GM19043 (cell line): ENCODE measurements around the gene TMC2.

ENCODE experiments used
- ATAC-seq: cut with Tn5 transposase; IDR thresholded peaks from one replicate; pipeline ENCODE4 v1.9.1; 2021; ENCODE audit warnings: low read depth; ENCODE audit not compliant: unreplicated experiment

TMC2 gene

GRCh38 chr20:2576317-2576727 lies 39.9 kb downstream of the TMC2 start:
- ATAC-seq = no peak

- no peak for ATAC-seq
Observed at GRCh38 chr20:2578475-2579192, 42.3 kb downstream of the TMC2 start.

DNA sequence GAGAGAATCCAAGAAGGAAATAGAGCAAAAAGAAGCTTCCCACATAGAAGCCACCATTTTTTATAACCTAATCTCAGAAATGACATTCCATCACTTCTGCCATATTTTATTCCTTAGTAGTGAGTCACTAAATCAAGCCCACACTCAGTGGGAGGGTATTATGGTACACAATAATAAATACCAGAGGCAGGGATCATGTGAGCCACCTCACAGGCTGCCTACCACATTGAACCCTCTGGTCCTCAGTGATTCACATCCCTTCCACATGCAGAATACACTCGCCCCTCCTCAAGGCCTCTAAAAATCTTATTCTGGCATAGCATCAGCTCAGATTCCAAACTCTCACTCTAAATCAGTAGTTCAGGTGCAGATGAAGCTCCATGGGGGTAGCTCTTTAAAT lies 49.4 kb downstream of the TMC2 start:
- no peak for ATAC-seq

DNA sequence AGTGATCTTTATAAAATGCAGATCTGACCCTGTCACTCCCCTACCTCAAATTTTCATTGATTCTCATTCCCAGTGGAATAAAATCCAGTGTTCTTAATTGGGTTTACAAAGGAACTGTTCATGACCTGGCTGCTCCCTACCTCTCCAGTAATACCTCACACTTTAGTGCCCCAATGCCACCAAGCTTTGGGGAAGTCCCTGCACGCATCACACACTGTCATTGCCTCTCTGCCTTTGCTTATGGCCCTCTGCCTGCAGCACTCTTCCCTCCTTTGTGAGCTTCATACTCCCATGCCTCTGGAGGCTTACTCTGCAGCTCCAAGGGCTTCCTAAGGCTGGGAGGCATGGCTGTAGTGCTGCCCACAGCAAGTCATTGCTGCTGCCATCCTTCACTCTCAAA lies 57.4 kb downstream of the TMC2 start:
- no peak for ATAC-seq

GRCh38 chr20:2595076-2595475 lies 58.7 kb downstream of the TMC2 start:
- ATAC-seq = no peak

GRCh38 chr20:2596673-2597279 lies 60.4 kb downstream of the TMC2 start:
- ATAC-seq = no peak

DNA sequence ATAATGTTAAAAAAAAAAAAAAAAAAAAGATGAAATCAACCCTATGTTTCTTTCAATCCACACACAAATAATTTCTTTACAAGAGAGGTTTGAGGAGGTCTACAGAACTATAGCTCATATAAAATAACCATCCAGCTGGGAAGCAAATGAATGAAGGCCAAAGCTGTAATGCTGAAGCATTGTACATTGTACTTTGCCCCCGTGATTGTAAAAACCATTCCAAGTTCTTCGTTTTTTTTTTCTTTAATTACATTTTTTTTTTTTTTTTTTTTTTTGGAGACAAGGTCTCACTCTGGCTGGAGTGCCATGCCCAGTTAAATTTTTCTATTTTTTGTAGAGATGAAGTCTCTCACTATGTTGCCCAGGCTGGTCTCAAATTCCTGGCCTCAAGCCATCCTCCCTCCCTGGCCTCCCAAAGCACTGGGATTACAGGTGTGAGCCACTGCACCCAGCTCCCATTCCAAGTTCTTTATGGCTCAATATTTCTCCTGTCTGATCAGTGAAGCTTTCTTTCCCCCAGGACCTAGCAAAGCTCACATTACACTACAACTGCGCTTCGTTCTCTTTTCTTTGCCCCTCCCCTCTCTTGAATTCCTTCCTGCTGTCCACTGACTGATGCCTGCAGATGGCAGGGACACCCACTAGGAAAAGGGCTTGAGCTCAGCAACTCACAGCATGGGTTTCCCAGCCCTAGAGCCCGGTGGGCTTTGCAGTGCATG lies 63.1 kb downstream of the TMC2 start:
- no peak for ATAC-seq

GRCh38 chr20:2602046-2602735 lies 65.8 kb downstream of the TMC2 start:
- ATAC-seq = no peak

DNA sequence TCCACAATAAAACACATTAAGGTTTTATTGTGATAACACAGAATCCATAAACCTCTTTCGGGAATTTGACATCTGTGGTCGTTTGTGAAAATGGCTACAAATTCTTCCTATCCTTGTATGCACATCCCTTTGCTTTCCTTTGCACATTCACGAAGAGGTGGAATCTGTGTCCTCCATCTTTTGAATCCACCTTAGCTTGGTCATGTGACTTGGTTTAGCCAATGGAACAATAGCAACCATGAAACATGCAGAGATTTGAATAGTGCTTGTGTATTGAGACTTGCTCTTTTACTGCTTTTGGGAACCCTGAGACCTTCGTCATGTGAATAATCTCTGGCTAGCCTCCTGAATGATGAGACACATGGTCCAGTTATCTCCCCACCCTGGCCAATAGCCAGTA lies 66.4 kb downstream of the TMC2 start:
- no peak for ATAC-seq

DNA sequence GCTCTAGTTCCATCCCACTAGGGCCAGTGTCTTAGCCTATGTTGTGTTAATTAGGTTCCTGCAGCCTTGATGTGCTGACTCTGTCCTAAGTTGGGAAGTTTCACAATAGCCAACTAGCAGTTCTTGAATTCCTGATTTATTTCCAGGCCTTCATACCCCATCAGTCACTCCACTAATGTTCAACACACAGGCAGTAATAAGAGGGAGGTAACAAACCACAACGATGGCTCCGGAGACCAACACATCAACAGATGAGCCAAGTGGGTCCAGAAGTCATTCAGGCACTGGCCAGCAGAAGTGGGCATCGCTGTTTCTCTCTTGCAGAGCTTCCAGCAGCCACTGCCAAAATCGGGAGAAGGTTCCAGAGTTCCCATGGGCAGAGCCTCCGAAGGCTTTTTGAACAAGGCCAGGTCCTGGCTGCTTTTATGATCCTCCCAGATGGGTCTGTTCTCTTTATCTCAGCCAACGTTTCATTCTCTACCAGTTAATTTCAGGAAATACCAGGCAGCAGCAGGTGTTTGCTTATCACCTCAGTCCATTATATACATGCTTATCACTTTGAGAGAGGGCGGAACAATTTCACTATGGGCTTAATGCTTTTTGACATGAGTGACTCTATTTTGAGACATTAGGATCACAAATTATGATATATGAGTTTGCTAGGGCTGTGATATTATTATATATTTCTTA lies 67.6 kb downstream of the TMC2 start:
- no peak for ATAC-seq

GRCh38 chr20:2604506-2604835 lies 68.1 kb downstream of the TMC2 start:
- ATAC-seq = no peak

GRCh38 chr20:2606507-2607006 lies 70.2 kb downstream of the TMC2 start:
- ATAC-seq = no peak

GRCh38 chr20:2610326-2610725 lies 74.0 kb downstream of the TMC2 start:
- no peak for ATAC-seq

- no peak for ATAC-seq
Observed at GRCh38 chr20:2610941-2611720, 74.8 kb downstream of the TMC2 start.

DNA sequence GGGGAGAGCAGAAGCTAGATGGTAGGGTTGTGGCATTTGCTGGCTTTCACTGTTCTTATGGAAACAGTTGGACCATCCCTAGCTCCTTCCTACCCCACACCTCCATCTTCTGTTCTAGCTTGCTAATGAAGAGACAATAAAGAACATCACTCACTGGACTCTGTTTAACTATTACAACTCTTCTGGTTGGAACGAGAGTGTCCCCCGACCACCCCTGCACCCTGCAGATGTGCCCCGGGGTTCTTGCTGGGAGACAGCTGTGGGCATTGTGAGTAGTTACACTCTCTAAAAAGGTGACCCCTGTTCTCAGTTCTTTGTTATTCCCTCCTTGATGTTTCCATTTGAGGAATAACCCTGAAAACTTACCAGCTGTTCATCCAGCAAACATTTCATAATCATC lies 75.7 kb downstream of the TMC2 start:
- no peak for ATAC-seq

- ATAC-seq = no peak
Observed at GRCh38 chr20:2616634-2617033, 80.3 kb downstream of the TMC2 start.

DNA sequence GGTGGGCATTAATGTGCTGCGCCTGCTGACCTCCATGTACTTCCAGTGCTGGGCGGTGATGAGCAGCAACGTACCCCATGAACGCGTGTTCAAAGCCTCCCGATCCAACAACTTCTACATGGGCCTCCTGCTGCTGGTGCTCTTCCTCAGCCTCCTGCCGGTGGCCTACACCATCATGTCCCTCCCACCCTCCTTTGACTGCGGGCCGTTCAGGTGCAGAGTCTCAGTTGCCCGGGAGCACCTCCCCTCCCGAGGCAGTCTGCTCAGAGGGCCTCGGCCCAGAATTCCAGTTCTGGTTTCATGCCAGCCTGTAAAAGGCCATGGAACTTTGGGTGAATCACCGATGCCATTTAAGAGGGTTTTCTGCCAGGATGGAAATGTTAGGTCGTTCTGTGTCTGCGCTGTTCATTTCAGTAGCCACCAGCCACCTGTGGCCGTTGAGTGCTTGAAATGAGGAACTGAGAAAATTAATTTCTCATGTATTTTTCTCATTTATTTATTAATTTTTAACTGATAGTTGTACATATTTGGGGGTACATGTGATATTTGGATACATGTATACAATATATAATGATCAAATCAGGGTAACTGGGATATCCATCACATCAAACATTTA lies 80.8 kb downstream of the TMC2 start:
- no peak for ATAC-seq

DNA sequence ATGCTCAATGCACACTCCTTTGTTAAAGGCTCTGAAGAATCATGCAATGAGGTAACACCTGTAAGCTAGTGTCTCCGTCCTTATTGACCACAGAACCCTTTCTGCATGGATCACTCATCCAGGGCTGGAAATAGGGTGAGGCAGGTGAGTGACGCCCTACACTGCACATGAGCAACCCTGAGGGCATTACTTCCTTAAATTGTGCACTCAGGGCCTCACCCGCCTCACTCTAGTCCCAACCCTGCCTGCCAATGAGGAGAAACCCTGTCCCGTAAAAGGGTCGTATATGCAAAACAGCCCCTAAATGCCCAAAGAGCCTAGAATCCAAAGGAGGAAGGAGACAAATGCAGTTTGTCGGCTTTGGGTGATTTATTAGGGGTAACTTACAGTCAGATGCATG lies 82.4 kb downstream of the TMC2 start:
- ATAC-seq = no peak

- no peak for ATAC-seq
Observed at GRCh38 chr20:2619337-2619736, 83.0 kb downstream of the TMC2 start.
